COLO668 (cell line): ENCODE results near the gene A3GALT2.

Experiments
- DNase-seq: peaks from one replicate; lab custom pipeline; 2025; ENCODE audit not compliant: unreplicated experiment; lab: John Stamatoyannopoulos, UW

Gene A3GALT2

DNA sequence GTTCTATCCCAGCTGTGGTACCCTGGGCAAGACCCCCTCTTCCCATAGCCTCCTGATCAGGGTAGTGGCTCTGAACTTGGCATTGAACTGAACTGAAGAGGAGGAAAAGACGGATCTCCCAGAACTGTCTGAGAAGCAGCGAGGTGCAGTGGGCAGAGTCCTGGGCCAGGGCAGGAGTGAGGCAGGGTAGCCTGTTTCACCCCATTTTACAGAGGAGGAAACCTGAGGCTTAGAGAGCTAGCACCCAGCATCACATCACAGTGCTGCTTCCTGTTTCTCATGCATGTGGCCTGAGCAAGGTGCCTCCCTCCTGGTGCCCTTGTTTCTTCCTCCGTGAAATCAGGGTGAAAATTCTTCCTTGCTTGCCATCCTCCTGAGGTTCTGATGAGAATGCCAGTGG, 47.5 kb downstream of the A3GALT2 start:
- DNase-seq: no peak

DNA sequence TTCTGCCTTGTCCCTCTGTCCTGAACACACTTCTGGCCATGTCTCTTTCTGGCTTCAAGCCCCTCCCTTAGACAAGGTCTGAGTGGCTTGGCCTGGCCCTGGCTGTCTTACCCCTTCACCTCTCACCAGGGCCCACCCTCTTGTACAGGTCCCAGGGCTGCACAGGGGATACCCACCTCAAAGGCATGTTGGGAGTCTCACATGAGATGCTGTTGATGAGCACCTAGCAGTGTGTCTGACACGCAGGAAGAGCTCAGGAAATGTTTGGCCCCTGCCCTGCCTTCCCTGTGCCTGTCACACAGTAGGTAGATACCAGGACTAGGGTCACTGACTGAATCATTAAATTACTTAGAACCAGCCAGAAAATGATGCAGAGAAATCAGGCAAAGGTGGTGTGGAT, 48.0 kb downstream of the A3GALT2 start:
- DNase-seq: no peak

DNA sequence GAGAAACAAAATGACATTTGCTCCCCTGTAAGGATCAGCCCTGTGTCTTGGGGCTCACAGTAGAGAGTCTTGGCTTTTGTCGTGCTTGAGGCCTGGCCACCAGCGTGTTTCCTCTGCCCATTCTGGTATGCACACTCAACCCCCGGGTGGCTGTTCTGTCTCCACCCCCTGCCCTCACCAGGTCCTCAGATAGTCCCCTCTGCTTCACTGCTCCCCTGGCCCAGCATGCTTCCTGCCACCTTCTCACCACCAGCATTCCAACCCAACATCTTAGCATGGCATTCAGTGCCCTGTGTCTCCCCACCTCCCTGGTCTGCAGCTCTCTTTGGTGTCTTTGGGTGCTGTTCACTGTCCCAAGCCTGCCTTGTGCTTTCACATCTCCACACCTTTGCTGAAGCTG, 48.4 kb downstream of the A3GALT2 start:
- DNase-seq: no peak

DNA sequence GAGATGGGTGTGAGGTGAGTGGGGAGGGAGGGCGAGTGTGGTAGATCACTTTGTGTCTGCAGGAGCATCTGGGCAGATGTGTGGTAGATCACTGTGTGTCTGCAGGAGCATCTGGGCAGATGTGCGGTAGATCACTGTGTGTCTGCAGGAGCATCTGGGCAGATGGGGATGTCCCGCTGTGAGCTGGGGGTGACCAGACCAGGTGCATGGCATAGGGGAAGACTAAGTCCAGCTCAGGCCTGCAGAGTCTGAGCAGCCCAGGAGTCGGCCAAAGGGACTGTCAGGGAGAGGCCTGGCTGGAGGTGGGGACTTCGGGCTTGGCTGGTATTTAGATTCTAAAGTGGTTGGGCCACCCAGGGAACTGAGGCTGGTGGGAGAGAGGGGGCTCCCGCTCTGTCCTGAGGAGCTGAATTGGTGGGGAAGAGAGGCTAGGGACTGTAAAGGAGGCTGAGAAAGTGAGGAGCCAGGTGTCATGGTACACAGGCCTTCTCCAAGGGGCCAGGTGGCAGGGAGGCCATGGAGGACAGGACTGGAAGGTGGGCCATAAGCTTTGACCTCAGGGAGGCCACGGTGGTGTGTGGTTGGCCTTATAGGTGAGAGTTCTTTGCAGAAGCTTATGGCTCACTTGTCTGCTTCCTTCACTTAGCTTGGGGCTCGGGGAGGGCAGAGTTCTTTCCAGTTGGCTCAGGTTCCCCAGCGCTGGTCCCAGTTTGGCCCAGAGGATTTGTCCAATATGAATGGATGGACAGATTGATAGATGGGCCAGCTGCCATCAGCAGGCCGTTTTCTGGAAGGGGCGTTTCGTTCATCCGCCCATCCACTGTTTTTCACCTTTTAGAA, 49.0 kb downstream of the A3GALT2 start:
- no peak for DNase-seq

DNA sequence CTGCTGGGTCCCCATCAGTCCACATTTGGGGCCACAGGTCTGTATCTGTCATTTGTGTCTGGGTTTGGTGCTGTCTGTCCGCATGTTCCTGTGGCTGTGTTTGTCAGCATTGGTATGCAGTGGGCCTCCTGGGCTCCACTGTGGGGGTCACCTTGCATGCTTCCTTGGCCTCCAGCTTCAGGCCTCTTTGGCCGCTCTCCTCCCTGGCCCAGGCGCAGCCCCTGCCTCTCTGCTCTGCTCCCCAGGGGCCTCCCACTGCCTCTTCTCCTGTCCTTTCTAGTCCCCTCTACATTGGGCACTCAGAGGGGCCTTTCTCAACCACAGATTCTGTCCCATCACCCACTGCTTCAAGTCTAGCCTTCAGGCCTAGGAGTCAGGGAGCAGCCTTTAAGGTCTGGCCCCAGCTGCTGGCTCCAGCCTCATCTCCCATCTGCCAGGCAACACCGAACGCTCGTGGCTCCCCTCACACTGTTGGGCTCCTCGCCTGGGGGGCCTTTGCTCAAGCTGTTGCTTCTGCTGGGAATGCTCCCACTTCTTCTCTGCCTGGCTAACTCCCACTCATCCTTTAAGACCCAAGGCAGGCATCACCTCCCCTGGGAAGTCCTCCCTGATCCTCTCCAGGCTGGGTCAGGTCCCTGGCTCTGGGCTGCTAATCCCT, 50.0 kb downstream of the A3GALT2 start:
- DNase-seq: no peak

DNA sequence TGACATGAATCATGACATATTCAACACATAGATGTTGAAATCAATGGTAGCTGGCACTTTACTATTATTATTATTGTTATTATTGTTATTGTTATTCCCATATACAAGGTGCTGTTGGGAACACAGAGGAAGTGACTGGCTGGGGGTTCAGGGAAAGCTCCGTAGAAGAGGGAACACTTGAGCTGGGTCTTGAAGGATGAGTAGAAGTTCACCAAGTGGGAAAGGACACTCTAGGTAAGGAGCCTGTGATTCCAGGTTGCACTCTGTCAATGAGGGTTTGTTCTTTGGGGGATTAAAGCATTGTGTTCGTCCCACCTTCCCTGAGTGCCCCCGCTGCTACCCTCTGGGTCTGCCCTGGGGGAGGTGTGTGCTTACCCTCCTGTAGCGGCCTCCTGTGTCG, 50.5 kb downstream of the A3GALT2 start:
- DNase-seq: no peak

DNA sequence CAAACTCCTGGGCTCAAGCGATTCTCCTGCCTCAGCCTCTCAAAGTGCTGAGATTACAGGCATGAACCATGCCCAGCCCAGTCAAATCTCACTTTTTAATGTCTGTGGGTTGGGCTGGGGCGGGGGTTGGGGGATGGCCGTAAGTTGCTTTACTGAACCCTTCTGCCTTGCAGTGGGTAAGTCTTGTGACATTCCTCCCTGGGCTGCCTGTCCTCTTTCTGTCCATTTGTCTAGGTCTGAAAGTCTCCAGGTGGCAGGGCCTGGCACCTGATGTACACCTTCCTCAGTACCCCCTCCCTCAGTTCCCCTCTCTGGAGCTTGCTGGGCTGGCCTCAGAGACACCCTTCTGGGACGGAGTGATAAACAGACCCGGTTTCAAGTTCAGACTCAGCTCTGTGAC, 51.3 kb downstream of the A3GALT2 start:
- DNase-seq: no peak

DNA sequence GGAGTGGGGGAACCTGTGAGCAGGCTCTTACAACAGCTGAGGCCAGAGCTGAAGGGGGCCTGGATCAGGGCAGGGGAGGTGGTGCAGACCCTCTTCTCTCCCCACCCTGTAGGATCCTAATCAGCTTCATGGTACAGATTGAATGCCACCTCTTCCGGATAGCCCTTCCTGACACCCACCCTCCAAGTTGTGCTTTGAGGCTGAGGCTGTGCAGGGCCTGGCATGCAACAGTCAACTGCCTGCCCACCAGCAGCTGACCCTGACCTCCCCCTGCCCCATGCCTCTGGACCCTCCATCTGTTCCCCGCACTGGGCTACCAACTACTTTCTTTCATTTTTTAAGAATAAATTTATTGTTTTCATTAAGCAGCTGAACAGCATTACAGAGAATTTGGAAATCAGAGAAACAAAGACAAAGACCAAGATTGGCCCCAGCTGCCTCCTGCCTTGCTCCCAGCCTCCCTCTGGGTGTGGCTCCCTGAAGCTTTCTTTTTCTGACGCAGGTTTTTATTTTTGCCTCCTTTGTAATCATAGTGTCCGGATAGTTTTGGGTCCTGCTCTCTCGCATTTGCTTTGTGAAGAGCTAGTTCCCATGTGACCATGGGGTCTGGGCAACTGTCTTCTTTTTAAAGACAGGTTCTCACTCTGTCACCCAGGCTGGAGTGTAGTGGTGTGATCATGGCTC, 51.8 kb downstream of the A3GALT2 start:
- no peak for DNase-seq

DNA sequence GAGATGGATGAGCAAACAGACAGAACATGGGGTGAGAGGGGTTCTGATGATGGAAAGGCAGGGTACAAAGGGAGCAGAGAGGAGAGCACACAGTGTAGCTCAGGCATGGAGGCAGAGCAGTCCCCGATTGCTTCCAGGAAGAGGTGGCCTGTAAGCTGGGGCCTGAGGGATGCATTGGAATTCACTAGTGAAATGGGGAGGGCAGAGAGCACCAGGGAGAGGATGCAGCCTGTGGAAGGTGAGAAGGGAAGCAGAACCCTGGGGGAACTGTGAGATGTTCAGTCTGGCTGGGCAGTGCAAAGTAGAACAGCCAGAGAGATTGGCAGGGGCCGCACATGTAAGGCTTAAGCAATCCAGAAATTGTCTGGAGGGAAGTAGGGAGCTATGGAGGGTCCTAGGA, 52.4 kb downstream of the A3GALT2 start:
- DNase-seq: no peak

DNA sequence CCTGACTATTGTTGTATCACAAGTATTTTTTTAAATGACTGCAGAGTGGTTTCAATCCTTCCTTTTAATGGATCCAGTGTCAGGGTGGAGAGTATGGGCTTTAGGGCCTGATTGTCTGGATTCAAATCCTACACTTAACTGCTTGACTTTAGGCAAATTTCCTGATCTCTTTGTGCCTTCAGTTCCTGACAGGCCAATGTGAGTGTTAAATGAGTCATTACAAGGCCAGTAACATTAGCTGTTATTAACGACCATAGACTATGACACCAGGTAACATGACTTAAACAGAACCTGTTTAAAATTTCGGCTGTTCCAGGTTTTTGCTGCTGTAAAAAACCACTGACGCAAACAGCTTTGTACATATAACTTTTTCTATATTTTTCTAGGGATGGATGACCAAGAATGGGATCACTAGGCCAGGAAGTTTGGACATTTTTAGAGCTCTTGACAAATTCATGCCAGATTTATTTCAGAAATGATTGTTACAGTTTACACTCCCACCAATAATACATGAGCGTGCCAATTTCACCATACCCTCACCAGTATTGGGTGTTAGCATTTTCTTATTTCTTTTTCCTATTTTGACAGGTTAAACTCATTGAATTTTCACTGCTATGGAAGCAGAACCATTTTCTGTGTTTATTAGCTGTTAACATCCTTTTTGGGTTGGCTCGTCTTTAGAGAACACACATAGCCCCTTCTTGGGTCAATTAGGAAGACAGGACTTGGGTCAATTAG, 53.3 kb downstream of the A3GALT2 start:
- DNase-seq: no peak

DNA sequence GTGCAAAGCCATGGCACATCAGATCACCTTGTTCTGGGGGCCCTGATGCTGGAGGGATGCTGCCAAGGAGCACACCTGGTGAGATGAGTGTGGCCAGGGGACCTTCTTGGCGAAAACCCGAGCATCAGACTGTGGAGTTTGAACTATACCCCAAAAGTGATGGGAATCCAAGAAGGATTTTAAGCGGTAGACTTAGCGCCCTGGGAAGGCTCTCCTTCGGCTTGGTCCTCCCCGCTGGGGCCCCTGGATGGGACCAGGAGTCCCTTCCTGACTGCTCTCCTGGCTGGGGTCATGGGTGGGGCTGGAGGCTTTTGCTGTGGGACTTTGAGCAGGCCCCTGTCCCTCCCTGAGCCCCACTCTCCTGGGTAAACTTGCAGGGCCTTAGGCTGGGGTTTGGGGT, 54.1 kb downstream of the A3GALT2 start:
- no peak for DNase-seq

DNA sequence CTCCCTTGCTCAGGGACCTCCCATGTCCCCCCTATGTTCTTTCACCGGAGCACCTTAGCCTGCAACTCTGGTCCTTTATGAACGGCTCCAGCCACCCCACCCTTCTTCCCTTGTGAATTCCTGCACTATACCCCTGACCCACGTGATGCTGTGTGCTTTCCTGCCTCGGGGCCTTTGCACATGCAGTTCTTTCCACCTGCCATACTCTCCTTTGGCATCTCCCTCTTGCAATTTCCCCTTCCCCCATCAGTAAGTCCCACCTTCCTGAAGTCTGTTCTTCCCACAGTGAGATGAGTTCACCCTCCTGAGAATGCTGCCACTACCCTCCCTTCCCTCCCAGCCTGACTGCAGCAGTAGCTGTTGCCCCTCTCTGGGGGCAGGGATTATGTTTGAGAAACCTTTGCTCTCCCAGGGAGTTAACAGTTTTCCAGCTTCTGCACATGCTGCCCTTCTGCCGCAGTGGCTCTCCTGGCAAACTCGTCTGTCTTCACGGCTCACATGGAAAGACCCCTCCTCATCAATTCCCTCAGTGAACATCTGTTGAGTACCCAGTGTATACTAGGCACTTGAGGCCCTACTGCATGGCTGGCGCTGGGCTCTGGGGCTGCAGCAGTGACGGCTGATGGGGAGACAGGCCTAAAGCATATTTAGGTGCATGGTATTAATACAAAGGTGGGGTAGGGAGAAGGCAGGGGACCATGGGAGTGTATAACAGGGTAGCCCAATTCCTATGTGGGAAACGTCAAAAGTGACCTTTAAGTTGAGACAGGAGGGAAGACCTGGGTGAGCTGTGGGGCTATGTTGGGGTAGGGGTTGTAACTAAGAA, 54.9 kb downstream of the A3GALT2 start:
- DNase-seq: no peak

DNA sequence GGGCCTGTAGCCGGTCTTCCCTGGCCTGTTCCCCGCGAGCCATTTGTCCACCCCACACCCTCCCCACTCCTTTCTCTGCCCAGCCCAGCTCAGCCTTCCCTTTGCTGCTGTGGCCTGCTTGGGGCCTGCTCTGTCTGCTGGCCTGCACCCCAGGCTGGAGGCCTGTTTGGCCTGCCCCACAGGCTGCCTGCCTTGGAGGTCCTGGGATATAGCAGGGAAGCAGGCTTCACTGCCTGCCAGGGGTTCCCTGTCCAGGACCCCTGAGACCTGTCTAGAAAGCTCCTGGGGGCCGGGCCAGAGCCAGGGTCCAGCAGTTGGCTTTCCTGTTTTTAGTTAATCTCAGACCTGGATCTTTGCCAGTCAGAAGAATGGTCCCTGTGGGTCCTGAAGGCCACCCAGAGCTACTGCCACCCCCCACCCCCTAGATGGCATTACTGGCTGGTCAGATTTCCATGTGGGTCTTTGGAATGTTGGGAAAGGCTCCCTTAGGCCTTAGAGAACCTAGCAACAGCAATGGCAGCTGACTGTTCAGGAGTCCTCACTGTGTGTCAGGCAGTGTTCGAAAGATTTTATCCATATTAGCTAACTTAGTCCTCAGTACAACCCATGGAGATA, 56.9 kb downstream of the A3GALT2 start:
- no peak for DNase-seq

DNA sequence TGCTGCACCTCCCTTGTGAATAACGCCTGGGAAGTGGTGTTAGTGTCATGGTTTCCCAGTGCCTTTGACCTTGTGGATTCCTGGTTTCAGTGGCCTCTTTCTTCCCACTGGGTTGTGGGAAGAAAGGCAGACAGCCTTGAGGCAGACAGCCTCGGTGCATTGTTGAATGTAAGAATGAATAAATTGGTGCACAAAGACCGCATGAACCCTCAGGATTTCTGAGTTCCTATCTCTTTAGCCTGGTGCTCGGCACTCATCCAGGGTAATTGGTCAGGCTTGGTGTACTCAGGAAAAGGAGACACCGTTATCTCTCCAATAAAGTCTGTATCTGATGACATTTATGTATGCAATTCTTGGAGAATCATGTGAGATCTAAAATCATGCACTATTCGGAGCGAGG, 59.6 kb downstream of the A3GALT2 start:
- DNase-seq: no peak

DNA sequence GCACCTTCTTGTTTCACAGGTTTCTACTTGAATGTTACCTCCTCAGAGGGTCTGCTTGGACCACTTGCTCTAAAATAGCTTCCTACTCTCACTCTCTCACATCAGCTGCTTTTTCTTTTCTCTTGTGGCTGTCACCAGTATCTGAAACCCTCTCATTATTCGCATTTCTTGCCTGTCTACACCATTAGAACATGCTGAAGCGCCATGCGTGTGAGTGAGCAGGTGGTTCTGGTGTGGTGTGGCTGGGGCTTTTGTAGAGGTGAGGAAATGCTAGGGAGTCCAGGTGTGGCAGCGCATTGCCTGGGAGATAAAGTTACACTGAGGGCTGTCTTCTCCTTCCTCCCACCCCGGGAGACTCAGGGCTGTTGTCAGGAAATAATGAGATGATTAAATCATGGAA, 60.5 kb downstream of the A3GALT2 start:
- DNase-seq: peak; percentile 88

DNA sequence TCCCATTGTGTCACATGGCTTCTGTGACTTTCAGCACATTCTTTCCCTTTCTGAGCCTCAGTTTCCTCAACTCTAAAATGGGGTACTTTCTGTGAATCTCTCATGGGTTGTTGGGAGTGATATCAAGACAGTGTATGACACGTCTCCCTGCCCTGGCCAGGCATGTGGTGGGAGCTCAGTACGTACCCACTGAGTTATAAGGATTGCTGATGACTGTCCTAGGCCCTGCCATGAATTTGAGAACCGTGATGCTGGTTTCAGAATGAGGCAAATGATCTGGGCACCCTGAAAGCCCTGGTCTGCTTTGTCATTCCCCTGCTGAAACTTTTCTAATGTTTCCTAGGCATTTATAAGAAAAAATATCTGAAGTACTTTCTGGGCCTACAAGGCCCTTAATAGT, 61.0 kb downstream of the A3GALT2 start:
- DNase-seq: no peak

DNA sequence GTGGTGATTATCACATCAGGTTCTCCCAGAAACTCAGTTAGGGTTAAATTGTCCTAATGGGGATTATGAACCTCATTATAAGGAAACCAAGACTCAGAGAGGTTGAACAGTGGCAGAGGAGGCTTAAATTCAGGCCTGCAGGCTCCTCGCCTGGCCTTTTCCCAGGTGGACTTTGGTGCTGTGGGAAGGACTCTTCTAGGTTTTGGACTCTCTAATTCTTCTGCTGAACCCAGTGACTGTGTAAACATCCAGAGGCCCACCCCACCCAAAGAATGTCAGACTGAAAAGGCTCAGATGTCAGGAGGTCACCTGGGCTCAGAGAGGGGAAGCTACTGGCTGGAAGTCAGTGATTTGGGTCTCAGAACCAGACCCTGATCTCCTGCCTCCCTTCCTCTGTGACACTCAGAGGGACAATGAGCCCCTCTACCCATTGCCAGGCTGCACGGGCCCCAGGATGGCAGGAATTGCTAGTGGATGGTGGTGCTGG, 62.1 kb downstream of the A3GALT2 start:
- DNase-seq: no peak

DNA sequence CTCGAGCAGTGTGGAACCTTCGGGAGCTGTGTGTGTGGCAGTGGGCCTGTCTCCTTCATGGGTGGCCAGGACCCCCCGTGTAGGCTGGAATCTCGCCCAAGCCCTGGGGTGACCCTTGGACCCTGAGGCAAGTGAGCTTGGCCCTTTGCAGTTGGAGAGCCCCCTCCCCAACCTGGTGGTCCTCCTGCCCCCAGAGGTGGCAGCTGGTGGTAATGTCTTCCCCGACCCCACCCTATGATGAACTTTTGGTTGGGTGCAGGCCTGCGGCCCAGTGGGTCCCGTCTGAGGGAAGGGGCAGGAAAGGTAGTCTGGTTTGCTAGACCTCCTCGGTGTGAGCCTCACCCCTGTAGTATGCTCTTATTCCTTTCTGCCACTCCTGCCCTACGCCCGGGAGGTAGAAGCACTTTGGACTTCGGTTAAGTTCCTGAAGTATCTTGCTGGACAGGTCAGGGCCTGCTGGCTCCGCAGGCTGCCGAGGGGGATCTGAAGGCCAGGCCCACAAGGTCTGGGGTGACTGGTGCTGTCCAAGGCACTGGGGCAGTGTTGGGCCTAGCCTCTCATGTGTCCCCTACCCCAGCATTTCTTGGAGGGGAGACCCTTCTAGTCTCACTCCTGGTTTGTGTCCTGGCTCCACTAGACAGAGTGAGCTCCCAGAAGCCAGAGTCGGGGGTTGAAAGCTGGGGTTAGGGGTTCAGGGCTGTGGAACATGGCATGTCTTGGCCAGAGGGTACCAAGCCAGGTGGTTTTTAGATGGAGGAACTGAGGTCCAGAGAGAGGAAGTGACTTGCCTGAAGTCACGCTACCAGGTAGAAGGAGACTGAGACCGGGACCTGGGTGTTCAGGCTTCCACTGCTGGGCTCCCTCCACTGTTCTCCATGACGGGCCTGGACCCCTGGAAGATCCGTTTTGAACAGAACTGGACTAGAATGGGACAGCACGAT, 62.9 kb downstream of the A3GALT2 start:
- peak; percentile 33 for DNase-seq

DNA sequence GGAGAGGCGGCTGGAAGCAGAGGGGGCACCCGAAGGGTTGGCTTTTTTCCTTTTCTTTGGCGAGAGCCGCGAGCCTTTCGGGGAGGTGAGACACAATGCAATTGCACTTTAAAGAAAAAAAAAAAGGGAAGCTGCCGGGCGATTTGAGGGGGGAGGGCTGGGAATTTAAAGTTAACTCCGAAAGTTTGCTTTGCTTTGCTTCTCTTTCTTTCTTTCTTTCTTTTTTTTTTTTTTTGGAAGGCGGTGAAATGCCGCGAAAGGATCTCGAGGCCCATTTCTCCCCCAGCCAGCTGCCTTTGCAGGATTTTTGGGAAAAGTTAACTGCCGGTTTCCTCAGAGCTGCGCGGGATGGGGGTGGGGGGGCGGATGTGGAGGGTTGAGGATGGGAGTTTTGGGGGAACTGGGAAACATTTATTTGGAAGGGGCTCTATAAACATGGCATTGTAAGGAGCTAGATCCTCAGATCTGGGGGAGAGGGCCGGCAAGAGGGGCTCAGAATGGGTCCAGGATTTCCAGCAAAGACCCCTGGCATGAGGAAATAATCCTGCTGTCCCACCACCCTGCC, 63.6 kb downstream of the A3GALT2 start:
- DNase-seq: no peak
